HG03066 (cell line): ENCODE measurements around the gene KCND2.

Experiments used
- ATAC-seq: cut with Tn5 transposase; IDR thresholded peaks from one replicate; pipeline ENCODE4 v1.9.1; 2021; ENCODE audit warnings: low read depth; ENCODE audit not compliant: unreplicated experiment

Gene KCND2

GRCh38 chr7:120792861-120793130 is 519.8 kb downstream of the KCND2 start:
- ATAC-seq, result no peak

DNA sequence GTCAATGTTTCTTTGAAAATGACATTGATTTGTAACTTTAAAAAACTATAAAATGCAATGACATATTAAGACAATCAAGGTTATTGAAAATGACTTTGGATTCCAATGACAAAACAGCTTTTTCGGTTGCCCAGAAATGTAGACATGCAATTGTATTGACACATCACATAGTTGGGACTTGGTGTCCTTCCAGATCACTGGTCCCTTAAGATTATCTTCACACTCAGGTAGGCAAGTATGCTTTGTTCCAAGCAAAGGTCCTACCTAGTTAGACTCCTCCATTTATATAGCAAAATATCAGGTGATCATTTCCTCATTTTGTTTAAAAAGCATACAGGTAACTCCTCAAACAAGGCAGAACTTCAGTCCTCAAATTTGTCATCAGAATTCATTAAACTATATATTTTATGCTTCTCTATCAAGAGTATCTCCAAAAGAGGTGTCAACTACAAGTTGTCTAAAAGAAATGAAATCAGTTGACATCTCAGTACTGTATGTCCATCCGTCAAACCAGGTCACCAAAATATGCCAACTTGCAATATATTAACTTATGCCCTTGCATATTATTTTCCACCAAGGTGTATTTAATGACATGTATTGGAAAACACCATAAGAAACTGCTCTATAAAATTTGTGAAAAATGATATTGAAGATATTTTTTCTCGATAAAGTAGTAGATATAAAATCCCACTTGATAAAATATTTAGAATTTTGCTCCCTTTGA is 520.4 kb downstream of the KCND2 start:
- ATAC-seq, result no peak

DNA sequence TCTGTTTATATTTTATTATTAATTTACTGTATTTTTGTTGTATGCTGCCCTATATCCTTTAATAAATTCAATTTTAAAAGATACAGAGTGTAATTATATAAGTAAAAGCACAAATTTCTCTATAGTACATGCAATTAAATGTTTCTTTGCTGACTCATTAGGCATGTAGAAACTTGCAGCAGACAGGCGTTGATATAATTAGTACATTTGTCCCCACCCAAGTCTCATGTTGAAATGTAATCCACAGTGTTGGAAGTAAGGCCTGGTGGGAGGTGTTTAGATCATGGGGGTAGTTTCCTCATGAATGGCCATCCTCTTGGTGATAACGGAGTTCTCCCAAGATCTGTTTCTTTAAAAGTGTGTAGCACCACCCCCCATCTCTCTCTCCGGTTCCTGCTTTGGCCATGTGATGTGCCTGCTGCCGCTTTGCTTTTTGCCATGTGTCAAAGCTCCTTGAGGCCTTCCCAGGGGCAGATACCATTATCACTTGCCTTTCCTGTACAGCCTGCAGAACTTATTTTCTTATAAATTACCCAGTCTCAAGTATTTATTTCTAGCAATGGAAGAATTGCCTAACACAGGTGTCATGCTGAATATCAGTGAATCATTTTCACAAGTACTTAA is 521.2 kb downstream of the KCND2 start:
- ATAC-seq, result no peak

DNA sequence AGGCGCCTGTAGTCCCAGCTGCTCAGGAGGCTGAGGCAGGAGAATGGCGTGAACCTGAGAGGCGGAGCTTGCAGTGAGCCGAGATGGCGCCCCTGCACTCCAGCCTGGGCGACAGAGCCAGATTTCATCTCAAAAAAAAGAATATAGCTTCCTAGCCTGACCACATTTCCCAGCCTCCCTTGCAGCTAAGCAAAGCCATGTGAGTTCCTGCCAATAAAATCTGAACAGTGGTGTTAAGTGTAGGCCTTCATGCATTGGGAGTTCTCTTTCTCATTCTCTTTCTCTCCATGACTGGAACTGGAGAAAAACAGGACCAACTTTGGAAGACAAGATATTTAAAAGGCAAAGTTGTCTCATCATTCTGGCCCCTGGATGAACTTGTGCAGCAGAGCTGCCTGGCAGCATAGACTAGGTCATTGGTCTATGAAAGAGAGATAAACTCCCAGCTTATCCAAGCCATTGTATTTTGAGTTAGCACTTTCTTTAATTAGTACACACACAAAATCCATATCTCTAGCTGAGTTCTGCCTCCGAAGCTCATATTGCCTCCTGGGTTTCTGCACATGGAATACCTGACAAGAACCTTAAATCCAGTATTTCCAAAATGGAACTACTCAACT is 524.2 kb downstream of the KCND2 start:
- ATAC-seq, result no peak

GRCh38 chr7:120799147-120799546 is 526.2 kb downstream of the KCND2 start:
- no peak for ATAC-seq
